K562 (cell line): ENCODE data around the gene SLC6A1. TPM values are rescaled to one million over a fixed set of nuclear protein-coding genes. Genes with fewer than 3 reads are reported as not detected.

Experiments
- FOXA1 ChIP-seq: fragments of 450-650 bp; IDR thresholded peaks from 2 replicates; pipeline ENCODE4 v1.6.1; 2016; ENCODE audit warnings: mild to moderate bottlenecking, borderline replicate concordance
- GABPB2 ChIP-seq: fragments of 250-450 bp; sonication (Bioruptor Pico); conservative IDR thresholded peaks from 2 replicates; pipeline ENCODE4 v1.5.1; 2021; ENCODE audit warnings: mild to moderate bottlenecking
- MCM5 ChIP-seq: fragments of 450-650 bp; IDR thresholded peaks from 2 replicates; pipeline ENCODE4 v1.6.1; 2016; ENCODE audit warnings: low read depth
- NR1H2 ChIP-seq: sonication (generic); formaldehyde crosslinking; IDR thresholded peaks from 2 replicates; pipeline ENCODE4 v1.4.0; 2020; ENCODE audit warnings: mild to moderate bottlenecking, missing genetic modification reagents
- RB1 ChIP-seq: fragments of 450-650 bp; IDR thresholded peaks from 2 replicates; pipeline ENCODE4 v1.6.1; 2017; ENCODE audit warnings: low read depth, mild to moderate bottlenecking
- RBM22 ChIP-seq: fragments of 200-400 bp; formaldehyde crosslinking; IDR thresholded peaks from 2 replicates; pipeline ENCODE4 v1.6.1; 2018; ENCODE audit warnings: low read length, low read depth; ENCODE audit not compliant: poor library complexity, severe bottlenecking
- ZNF133 ChIP-seq: fragments of 250-450 bp; sonication (Bioruptor Pico); IDR thresholded peaks from 2 replicates; pipeline ENCODE4 v1.4.0; 2020; ENCODE audit warnings: mild to moderate bottlenecking
- ZNF707 ChIP-seq: fragments of 250-450 bp; sonication (Bioruptor Pico); conservative IDR thresholded peaks from 2 replicates; pipeline ENCODE4 v1.8.0; 2022; ENCODE audit warnings: inconsistent platforms, mild to moderate bottlenecking, moderate library complexity
- polyA plus RNA-seq, 8 experiments: library from polyadenylated mRNA; depleted of rRNA in 4 of 8; stranded (reverse) in 5 of 8; unstranded in 3 of 8; fragments of >200 nt; fragmentation: Nextera tagmentation in 2 of 8; fragmentation: Illumina TruSeq in 1 of 8; extraction: Ambion mirVana in 2 of 8; extraction: Trizol in 1 of 8; gene quantifications; 2 replicates each; pipeline versions ENCODE4 v1.2.1 to v1.2.3, GENCODE V29; 2011 to 2014; ENCODE audit warnings: inconsistent platforms in 1 of 8, missing spikeins in 1 of 8
- total RNA-seq, 7 experiments: library from RNA; depleted of rRNA in 6 of 7; stranded (reverse); fragments of >200 nt in 6 of 7; fragmentation: Illumina TruSeq in 2 of 7; extraction: Trizol in 2 of 7; gene quantifications; 2 replicates each; pipeline versions ENCODE4 v1.2.1 to v1.2.3, GENCODE V29; 2011 to 2021; ENCODE audit warnings: low replicate concordance in 1 of 7
- TF ChIP-seq, protein P1 (sequence below): sonication (generic); formaldehyde crosslinking; IDR thresholded peaks from 2 replicates; pipeline ENCODE4 v1.8.0; 2022; ENCODE audit warnings: mild to moderate bottlenecking, missing genetic modification reagents
- TF ChIP-seq, protein P2 (sequence below): sonication (generic); formaldehyde crosslinking; IDR thresholded peaks from 2 replicates; pipeline ENCODE4 v1.4.0; 2020; ENCODE audit warnings: mild to moderate bottlenecking, missing genetic modification reagents
- TF ChIP-seq, protein P3 (sequence below): fragments of 450-650 bp; IDR thresholded peaks from 2 replicates; pipeline ENCODE4 v1.6.1; 2016; ENCODE audit warnings: antibody characterized with exemption

Gene SLC6A1
- total and polyA plus RNA-seq, 9 of the 15 experiments (the other 6 are each of a cell fraction or from before 2014, with no cell fraction given), result not detected

DNA sequence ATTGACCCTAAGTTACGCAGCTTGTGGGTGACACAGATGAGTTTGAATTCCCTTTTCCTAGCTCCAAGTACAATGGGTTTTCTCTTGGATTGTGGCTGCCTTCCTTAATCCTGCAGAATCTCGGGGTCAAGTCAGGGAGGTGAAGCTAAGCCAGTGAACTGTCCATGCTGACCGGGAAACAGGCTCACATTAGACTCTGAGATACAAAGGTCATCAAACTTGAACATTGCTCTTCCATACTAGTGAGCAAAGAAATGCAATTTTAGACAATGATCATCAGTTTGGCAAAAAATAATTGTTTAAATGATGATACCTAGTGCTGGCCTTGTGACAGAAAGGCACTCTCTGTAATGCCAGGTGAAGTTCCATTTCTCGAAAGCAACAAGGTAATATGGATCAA is 31.6 kb downstream of the SLC6A1 start (continued):
- TF ChIP-seq, protein P1, sequence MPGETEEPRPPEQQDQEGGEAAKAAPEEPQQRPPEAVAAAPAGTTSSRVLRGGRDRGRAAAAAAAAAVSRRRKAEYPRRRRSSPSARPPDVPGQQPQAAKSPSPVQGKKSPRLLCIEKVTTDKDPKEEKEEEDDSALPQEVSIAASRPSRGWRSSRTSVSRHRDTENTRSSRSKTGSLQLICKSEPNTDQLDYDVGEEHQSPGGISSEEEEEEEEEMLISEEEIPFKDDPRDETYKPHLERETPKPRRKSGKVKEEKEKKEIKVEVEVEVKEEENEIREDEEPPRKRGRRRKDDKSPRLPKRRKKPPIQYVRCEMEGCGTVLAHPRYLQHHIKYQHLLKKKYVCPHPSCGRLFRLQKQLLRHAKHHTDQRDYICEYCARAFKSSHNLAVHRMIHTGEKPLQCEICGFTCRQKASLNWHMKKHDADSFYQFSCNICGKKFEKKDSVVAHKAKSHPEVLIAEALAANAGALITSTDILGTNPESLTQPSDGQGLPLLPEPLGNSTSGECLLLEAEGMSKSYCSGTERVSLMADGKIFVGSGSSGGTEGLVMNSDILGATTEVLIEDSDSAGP (CRISPR knock-in tag), result no peak
- TF ChIP-seq ZNF707 (CRISPR knock-in tag) (no peak), RB1 (no peak), GABPB2 (CRISPR knock-in tag) (no peak), MCM5 (no peak), NR1H2 (CRISPR knock-in tag) (no peak), ZNF133 (no peak), FOXA1 (no peak), RBM22 (no peak)
- TF ChIP-seq, protein P2, sequence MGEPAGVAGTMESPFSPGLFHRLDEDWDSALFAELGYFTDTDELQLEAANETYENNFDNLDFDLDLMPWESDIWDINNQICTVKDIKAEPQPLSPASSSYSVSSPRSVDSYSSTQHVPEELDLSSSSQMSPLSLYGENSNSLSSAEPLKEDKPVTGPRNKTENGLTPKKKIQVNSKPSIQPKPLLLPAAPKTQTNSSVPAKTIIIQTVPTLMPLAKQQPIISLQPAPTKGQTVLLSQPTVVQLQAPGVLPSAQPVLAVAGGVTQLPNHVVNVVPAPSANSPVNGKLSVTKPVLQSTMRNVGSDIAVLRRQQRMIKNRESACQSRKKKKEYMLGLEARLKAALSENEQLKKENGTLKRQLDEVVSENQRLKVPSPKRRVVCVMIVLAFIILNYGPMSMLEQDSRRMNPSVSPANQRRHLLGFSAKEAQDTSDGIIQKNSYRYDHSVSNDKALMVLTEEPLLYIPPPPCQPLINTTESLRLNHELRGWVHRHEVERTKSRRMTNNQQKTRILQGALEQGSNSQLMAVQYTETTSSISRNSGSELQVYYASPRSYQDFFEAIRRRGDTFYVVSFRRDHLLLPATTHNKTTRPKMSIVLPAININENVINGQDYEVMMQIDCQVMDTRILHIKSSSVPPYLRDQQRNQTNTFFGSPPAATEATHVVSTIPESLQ, result no peak
- TF ChIP-seq, protein P3, sequence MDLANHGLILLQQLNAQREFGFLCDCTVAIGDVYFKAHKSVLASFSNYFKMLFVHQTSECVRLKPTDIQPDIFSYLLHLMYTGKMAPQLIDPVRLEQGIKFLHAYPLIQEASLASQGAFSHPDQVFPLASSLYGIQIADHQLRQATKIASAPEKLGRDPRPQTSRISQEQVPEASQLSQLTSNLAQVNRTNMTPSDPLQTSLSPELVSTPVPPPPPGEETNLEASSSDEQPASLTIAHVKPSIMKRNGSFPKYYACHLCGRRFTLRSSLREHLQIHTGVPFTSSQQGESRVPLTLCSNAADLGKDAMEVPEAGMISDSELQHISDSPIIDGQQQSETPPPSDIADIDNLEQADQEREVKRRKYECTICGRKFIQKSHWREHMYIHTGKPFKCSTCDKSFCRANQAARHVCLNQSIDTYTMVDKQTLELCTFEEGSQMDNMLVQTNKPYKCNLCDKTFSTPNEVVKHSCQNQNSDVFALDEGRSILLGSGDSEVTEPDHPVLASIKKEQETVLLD, result no peak
